KOPT-K1 (cell line): Measurements from ENCODE around the gene ACR.

Experiments used
- H3K27ac ChIP-seq: fragments of 200-600 bp; sonication (generic); 2 replicates; pipeline ENCODE4 v1.5.1; 2016; ENCODE audit warnings: antibody characterized with exemption, mild to moderate bottlenecking, low read depth, low read length; ENCODE audit not compliant: poor library complexity, severe bottlenecking
- H3K36me3 ChIP-seq: fragments of 200-600 bp; sonication (generic); 2 replicates; pipeline ENCODE4 v1.5.1; 2017; ENCODE audit warnings: antibody characterized with exemption, mild to moderate bottlenecking, low read length, moderate library complexity; ENCODE audit not compliant: insufficient read depth
- H3K9me3 ChIP-seq: fragments of 200-600 bp; sonication (generic); 2 replicates; pipeline ENCODE4 v1.5.1; 2017; ENCODE audit warnings: antibody characterized with exemption, low read length, mild to moderate bottlenecking; ENCODE audit not compliant: insufficient read depth, poor library complexity, severe bottlenecking

Gene ACR

DNA sequence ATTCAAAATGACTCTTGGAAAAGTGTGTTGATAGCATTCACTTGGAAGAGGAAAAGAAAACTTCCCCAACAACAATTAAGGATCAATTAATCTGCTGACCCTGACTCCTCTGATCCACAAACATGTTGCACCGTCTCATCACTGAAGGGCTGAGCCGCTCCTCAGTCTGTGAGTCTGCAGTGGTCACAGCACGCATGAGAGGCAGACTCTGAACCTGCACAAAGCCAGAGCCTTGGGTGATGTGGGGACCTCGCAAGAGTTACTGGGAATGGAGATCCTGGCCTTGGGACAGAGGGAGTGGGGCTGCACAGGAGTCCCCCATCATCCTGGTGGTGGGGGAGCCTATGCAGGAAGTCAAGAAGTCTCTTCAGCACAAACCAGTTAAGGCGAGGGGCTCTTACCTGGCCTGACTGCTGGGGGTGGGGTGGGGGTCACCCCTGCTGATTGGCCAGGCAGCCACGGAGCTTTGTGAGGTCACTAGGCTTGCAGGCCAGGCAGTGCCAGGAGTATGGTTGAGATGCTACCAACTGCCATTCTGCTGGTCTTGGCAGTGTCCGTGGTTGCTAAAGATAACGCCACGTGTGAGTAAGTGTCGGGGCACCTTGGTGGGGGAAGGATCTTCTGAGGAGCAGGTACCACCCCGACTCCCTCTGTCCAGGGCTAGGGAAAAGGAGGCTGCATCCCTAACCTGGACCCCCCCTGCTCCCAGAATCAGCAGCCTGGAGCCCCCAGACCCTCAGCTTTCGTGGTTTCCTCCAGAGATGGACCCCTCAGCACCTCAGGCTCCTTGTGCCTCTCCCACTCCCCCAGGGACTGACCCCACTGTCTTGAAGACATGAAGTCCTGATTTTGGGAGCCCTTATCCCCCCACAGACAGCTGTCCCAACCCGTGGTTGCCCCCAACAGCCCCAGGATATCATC, at the start of gene ACR:
TSS of gene ACR (plus strand) at position 477 of the 921 bp plus-strand sequence. CDS start at position 509, 32 bp downstream.
- Histone ChIP-seq H3K36me3 (no peaks in the 10 kb centered on the region), H3K9me3 (no peaks in the 10 kb centered on the region), H3K27ac (no peak within 1 kb of the TSS)

DNA sequence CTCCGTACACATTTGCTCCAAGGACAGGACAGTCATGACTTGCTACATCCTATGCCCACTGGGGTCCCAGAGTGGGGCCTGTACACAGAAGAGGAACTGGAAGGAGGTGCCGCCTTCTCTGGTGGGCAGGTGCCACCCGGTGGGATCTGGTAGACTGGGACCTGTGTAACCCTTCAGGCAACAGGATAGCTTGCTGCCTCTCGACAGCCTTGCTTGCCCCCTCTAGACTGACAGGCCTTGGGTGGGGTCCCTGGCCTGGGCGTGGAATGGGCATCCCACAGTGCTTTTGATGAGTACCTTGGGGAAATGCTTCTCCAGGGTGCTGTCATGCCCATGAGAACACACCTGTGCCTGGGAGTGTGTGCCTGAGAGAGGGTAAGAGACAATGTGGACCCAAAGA, 49.6 kb upstream of the ACR start:
- no peaks in the 10 kb centered on the region for H3K36me3 ChIP-seq

DNA sequence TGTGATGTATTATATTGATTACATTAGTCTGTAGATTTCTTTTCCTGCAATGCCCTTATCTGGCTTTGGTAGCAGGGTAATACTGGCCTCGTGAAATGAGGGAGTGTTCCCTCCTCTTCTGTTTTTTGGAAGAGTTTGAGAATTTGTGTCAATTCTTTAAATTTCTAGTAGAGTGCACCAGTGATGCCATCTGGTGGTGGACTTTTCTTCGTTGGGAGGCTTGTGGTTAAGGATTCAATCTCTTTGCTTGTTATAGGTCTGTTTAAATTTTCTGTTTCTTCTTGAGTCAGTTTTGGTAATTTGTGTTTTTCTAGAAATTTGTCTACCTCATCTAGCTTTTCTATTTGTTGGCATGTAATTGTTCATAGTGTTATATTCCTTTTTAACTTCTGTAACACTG, 46.5 kb upstream of the ACR start:
- Histone ChIP-seq H3K36me3 (no peaks in the 10 kb centered on the region), H3K27ac (no peak overlapping the region)

More for the DNA sequence above, 49.6 kb upstream of the ACR start:
- Histone ChIP-seq H3K27ac (no peak overlapping the region), H3K9me3 (no peaks in the 10 kb centered on the region)

DNA sequence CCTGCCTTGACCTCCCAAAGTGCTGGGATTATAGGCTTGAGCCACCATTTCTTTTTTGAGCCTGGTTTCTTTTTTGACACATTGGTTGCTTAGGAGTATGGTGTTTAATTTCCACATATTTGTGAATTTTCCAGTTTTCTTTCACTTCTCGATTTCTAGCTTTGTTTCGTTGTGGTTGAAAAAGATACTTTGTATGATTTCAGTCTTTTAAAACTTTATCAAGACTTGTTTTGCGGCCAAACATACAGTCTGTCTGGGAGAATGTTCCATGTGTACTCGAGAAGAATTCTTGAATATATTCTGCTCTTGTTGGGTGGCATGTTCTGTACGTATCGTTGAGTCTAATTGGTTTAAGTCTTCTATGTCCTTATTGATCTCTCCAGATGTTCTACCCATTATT, 44.5 kb upstream of the ACR start:
- Histone ChIP-seq H3K36me3 (no peaks in the 10 kb centered on the region), H3K9me3 (no peaks in the 10 kb centered on the region), H3K27ac (no peak overlapping the region)

More for the DNA sequence above, 46.5 kb upstream of the ACR start:
- H3K9me3 ChIP-seq = no peaks in the 10 kb centered on the region

DNA sequence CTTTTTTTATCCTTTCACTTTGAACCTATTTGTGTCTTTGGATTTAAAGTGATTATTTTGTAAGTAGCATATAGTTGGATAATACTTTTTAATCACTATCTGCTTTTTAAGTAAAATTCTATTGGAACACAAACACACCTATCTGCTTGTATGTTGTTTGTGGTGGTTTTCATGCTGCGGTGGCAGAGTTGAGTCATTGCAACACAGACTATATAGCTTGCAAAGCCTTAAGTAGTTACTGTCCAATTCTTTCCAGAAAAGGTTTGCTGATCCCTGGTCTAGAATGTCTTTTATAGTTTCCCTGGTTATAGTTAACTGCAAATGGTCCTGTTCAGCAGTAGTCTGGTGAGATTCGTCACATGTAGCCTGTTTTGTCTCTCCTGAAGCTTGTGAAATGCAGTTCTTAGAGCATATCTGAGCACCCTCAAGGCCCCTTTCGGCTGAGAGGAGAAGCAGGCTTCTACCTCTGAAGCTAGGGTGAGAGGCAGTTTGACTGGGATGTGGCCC, 43.9 kb upstream of the ACR start:
- H3K9me3 ChIP-seq = no peaks in the 10 kb centered on the region
- H3K27ac ChIP-seq = no peak overlapping the region
- H3K36me3 ChIP-seq = no peaks in the 10 kb centered on the region

DNA sequence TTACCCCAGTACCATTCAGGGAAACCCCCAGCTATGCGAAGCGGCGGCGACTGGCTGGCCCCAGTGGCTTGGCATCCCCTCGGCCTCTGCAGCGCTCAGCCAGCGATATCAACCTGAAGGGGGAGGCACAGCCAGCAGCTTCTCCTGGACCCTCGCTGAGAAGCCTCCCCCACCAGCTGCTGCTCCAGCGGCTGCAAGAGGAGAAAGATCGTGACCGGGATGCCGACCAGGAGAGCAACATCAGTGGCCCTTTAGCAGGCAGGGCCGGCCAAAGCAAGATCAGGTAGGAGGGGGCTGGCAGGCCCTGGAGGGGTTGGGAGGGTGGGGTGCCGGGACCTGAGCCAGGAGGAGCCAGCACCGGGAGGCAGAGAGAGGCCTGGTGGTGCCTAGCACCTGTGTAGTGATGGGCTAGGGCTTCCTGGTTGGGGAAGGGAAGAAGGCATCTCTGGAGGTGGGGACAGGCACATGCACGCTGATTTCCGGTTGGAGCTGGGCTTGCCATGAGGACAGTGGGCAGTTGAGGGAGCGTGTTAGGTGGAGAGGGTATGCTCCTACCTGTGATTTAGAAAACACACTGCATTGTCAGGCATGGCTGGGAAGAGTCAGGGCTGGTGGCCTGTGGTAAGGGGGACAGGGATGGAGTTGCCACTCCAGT, 43.1 kb upstream of the ACR start:
- Histone ChIP-seq H3K9me3 (no peaks in the 10 kb centered on the region), H3K36me3 (no peaks in the 10 kb centered on the region), H3K27ac (no peak overlapping the region)

DNA sequence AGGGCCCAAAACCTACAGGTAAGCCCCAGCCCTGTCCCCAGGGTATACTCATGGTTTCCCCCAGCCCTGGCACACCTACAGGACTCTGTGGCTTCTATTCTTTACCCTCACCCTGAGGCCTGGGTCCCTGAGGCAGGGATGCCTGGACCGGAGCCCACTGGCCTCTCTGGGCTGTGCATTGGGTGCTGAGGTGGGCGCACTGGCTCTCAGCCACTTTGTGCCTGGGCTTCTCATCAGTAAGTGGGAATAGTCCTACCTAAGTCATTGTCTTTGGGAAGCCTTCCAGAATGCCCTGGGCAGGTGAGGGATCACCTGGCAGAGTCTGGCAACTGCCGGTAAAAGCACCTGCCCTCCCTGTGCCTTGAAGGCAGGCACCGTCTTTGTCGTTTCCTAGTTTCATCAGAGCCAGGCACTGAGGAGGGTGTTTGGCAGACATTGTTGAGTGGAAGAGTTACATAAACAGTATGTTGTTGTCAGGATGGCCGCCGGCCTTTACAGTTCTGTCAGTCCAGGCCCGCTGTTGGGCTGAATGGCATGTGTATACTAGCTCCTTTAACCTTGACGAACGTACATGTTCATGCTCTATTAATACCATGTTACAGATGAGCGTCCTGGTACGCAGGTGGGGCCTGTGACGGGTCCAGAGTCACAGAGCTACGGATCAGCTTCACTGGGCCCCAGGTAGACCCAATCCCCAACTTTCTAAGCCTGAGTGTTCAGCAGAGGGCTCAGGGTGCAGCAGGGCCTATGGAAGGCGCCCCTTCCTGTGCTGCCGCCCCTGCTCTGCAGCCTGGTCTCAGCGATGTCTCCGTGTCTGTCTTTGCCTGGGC, 42.4 kb upstream of the ACR start:
- no peak overlapping the region for H3K27ac ChIP-seq
- H3K36me3 ChIP-seq = no peaks in the 10 kb centered on the region
- no peaks in the 10 kb centered on the region for H3K9me3 ChIP-seq

DNA sequence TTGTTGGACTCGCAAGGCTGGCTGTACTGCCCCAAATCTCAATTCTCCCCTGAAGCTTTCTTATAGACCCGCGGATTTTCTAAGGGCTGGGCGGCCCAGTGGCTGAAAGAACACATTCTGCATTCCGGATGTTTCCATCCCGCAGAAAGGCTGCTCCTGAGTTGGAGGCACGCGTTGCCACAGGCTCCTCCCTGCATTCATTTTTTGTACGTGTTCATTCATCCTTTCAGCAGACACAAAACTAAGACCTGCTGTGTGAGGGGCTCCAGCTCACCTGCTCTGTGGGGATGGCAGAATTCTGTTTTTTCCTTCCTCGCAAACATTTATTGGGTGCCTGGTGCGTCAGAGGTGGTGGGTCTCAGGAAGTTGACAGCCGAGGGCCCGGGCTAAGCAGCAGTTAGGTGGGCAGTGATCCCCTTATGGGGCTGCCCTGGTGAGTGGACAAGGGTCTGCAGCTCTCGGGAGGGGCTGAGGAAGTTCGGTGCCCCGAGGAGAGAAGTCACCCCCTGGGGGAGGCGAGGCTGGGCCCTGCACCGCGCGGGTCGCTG, 41.7 kb upstream of the ACR start:
- no peaks in the 10 kb centered on the region for H3K36me3 ChIP-seq
- H3K9me3 ChIP-seq = no peaks in the 10 kb centered on the region
- no peak overlapping the region for H3K27ac ChIP-seq

DNA sequence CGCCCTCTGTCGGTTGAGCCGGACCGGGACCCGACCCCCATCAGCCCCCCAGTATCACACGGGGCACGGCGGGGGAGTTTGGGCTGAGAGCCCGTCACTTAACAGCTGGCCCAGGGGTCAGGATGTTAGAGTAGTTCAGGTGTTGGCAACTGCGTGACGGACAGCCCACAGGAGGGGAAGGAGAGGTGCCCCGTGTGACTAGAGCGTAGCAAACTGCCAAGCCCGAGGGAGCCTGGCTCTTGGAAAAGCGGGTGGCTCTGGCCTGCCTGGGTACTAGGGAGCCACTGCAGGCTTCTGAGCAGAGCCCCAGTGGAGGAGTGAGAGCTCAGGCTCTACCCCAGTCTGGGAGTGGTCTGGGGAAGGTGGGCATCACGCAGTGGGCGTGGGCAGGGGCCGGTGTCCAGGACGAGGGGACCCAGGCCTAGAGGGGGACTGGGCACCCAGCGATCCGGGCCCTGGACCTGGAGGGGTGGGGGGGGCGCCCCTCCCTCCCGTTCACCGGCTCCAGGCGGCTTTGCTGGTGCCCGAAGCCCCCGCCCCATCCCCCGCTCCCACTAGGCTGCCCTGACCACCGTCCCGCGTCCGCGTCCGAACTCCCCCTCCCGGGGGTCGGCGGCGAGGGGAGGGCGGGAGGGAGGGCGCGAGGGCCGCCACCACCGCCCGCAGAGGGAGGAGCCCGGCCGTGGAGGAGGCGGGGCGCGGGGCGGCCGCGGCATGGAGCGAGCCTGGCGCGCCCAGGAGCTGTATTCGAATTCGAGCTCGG, 41.0 kb upstream of the ACR start:
- no peak overlapping the region for H3K27ac ChIP-seq
- H3K36me3 ChIP-seq = no peaks in the 10 kb centered on the region
- no peaks in the 10 kb centered on the region for H3K9me3 ChIP-seq

DNA sequence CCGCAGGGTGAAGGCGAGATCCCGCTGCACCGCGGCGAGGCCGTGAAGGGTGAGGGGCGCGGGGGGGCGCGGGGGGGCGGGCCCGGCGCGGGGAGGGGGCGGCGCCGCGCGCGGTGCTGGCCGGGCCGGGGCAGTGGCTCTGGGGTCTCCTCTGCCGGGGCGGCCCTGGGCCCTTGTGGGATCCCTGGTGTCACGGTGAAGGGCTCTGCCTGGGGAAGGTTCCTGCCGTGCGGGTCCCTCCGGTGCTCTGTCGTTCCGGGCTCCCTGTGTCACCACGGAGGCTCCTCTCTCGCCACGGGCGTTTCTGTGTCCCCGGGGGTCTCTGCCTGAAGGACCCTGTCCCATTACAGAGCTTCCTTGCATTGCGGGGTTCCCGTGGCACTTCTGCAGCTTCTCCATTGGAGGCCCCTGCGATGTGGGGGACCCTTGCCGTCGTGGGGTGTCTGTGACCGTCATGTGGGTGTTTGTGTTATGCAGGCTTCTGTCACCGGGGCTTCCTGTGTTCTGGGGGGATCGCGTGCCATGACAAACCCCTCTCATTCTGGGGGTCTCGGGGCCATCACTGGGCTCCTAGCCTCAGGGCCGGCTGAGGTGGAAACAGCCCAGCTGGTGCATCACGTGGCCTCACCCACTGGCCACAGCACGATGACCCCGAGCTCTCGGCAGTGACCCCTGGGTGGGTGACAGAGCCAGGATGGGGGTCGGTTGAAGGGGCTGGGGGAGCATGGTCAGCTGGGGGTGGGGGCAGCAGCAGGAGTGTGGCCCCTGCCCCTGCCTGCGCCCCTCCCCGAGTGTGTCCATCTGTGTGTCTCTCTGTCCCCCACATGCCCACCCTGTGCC, 40.1 kb upstream of the ACR start:
- Histone ChIP-seq H3K36me3 (no peaks in the 10 kb centered on the region), H3K9me3 (no peaks in the 10 kb centered on the region), H3K27ac (no peak overlapping the region)

DNA sequence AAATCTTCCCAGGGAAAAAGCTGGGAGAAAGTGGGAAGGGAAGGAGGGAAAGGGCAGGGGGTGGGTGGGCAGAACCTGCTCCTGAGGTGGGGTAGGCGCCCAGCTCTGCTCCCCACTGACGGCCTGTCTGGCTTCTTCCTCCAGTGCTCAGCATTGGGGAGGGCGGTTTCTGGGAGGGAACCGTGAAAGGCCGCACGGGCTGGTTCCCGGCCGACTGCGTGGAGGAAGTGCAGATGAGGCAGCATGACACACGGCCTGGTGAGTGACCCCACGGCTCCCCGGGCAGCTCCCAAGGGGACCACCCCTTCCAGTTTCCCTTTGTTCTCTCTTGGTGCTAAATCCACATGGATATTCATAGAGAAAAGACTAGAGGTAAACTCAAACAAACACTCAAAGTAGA, 39.5 kb upstream of the ACR start:
- Histone ChIP-seq H3K9me3 (no peaks in the 10 kb centered on the region), H3K36me3 (no peaks in the 10 kb centered on the region)

DNA sequence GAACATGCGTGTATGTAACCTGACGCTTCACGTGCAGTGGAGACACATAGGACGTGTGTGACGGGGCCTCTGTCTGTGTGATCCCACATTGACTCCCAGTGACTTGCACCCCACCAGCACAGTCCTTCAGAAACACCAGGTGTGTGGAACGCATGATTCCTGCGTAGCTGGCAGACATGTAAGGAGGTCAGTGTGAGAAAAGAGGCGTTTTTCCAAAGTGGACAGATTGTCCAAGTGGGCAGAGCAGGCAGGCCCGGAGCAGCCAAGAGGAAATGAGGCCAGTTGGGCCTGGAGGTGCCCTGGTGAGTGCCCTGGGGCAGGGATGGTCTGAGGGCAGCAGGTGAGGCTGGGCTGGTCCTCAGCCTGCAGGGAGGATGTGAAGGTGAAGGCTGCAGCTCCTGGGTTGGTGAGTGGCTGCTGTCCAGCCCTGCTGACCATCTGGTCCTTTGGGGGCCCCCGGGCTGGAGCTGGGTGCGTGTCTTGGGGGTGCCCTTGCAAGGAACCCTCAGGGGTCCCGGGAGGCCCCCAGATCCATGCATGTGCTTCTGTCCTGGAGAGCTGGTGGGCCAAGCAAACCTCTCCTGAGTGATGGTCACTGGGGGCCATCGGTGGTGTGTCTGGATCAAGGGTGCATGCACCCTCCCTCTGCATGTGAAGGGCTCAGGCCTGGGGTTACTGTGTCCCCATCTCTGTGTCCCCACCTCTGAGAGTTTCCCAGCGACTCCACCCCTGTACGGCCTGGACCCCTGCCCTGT, 38.8 kb upstream of the ACR start:
- Histone ChIP-seq H3K36me3 (no peaks in the 10 kb centered on the region), H3K9me3 (no peaks in the 10 kb centered on the region), H3K27ac (no peak overlapping the region)

More for the DNA sequence above, 39.5 kb upstream of the ACR start:
- H3K27ac ChIP-seq = no peak overlapping the region
